HG03097 (cell line): ENCODE results near the gene DBH.

Experiments
- ATAC-seq: cut with Tn5 transposase; IDR thresholded peaks from one replicate; pipeline ENCODE4 v1.9.1; 2021; ENCODE audit not compliant: unreplicated experiment, low FRiP score

The DBH gene

GRCh38 chr9:133693116-133693515 is 57.0 kb downstream of the DBH start:
- no peak for ATAC-seq

DNA sequence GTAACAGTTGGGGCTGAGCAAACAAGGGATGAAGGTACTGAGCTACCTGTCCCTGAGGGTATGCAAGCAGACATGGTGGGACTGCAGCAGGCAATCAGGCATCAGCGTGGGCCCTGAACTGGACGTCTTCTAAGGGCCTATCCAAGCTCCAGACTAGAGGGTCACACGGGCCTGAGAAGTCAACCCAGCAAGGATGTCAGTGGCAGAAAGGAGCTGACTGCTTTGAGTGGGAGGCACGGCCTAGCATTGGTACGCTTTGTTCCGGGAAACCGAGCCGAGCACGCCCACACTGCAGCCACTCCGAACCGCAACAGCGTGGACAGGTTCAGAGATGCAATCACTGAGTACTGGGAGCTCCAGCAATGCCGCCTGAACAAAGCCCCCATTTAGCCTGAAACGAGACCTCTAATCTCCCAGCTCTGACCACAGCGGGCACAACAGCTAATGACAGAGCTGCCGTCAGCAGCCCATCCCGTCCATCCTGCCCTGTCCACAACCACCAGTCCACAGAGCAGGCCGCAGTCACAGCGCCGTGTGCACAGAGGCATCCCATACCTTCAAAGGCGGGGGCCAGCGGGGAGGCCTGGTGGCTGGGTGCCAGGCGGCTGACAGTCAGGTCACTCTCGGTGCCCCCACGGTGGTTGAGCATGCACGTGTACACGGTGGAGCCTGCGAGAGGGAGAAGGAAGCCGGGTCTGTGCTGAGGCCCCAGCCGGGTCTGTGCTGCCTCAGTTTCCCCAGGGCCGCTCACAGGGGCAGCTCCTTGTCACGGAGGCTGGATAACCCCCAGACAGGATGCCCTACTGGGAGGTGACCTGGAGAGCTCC is 57.8 kb downstream of the DBH start:
- ATAC-seq = no peak

GRCh38 chr9:133694686-133695085 is 58.5 kb downstream of the DBH start:
- no peak for ATAC-seq

- ATAC-seq = no peak
These were observed 59.9 kb downstream of the DBH start for GRCh38 chr9:133696071-133696472.

- no peak for ATAC-seq
These were observed 63.4 kb downstream of the DBH start for GRCh38 chr9:133699546-133699945.

- no peak for ATAC-seq
These were observed 64.7 kb downstream of the DBH start for GRCh38 chr9:133700819-133701320.

DNA sequence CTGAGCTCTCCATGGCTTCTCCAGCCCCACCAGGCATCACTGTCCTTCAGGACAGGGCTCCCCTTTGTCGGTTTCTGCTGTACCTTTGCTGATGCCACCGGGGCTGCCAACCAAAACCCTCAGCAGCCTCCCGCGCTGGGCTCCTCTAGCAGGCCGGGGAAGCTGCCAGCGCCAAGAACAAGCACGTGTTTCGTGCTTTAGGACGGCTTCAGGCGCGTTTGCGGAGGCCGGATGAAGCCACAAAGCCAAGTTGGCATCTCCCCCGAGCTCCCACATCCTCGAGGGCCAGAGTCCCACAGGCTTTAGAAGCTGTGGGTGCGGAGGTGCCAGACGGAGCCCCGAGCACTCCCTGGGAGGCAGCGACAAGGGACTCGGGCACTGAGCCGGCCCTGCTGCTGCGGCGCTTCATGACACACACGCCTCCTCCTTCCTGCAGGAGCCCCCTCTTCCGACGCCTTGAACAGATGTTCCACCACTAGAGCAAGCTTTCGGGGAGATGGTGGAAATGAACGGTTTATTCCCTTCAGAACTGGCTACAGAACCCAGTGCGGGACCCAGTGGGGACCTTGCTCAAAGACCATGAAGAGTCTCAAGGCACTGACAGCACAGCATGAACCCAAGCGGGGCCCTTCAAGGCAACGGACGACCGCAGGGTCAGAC is 65.3 kb downstream of the DBH start:
- ATAC-seq = no peak

DNA sequence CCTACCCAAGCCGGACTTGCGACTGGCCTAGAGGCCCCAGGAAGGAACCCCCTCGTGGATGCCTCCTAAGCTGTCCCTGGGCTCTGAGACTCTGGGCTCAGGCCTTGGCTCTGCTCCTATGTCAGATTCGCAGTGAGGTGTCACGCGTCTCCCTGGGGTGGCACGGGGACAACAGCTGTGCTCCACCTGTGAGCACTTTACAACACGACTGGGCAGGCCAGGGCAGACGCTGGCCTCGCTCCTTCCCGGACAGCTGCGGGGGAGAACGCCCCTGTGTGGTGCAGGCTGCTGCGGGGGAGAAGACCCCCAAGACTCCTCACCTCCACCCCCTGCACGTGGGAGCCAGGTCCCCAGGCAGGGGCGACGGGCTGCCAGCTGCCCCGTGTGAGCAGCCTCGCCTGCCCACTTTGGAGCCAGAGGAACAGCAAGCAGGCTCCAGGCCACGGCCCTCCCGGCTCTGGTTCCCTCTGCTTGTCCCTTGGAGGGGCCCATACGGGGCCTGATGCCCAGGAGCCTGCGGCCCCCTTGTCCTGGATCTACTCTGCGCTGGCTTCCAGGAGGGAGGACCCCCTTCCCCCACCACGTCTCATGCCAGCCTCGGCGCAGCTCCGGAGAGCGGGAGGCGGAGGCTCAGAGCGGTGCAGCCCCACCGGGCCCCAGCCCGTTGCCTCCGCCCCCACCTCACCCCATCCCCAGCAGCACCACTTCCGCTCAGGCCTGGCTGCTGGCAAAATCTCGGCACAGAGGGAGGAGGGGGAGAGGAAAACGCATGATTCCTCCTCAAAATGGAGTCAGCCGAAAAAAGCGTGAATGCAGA is 66.0 kb downstream of the DBH start:
- ATAC-seq = no peak

DNA sequence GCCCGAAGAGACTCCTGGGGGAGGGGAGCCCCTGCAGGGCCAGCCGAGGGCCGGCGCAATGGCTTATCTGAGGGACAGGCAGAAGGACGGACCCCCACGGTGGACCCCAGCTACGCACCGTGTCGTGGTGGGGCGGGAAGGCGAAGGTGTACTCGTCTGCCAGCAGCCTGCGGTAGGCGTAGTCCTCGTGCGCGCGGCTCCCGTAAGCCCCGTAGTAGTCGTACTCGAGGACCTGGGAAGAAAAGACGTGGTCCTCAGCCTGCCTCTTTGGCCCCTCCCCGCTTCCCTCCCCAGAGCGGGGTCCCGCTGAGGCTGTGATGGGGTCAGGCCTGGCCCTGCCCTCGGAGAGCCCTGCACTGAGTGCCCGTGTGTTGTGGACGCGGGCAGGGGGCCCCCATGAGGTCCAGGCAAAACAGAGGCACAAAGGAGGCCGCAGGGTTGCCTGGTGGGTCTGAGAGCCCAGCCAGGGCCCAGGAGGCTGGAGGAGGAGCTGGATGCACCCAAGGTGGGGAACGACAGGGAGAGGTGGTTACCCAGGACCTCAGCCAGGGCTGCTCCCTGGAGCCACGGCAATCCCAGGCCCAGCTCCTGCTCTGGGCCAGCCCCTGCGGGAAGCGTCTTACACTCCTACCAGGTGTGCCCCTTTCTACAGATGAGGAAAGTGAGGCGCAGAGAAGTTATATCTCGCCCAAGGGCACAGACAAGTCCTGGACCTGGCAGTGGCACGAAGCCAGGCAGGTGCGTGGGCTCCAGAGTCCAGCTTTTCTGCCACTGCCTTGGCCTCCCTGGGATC is 66.8 kb downstream of the DBH start:
- ATAC-seq = no peak

- no peak for ATAC-seq
These were observed 67.6 kb downstream of the DBH start for GRCh38 chr9:133703591-133704399.

DNA sequence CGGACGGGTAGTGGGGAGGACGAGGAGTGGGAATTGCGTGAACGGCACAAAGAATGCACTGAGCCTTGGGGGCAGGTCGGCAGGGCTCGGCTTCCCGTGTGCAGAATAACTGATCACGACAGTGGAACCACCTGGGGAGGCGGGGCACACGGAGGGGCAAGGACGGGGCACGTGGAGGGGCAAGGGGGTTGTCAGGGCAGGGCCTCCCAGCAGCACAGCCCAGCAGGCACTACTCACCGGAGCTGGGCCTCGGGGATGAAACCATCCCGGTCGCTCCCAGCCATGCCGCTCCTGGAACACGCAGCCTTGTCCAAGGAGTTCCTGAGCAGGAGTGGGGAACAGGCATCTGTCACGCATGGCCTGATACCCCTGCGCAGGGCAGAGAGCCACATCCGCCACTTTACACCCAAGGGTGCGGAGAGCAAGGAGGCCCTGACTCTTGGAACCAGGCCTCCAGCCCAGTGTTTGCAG is 68.6 kb downstream of the DBH start:
- no peak for ATAC-seq

GRCh38 chr9:133705576-133705975 is 69.4 kb downstream of the DBH start:
- no peak for ATAC-seq

GRCh38 chr9:133706307-133707050 is 70.3 kb downstream of the DBH start:
- ATAC-seq = no peak

- no peak for ATAC-seq
These were observed 71.1 kb downstream of the DBH start for GRCh38 chr9:133707065-133707762.

DNA sequence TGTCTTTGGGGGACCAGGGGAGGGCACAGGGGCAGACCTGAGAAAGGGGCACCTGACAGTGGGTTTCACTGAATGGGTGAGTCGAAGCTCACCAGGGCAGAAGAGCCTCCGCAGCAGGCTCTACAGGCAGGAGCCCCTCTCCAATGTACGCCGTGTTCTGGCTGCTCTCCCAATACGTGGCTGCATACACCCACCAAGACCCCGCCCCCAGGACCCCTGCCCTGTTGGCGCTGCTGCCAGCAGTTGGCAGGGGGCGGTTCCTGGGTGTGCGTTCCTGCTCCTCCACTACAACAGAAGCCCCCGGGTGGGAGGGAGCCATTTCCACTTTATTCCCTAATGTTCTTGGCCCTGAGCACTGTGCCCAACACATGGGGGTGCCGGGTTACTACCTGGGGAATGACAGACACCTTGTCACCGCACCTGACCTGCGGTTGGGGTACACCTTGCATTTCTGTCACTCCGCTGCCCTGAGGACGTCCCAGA is 71.6 kb downstream of the DBH start:
- no peak for ATAC-seq

GRCh38 chr9:133708246-133709014 is 72.3 kb downstream of the DBH start:
- ATAC-seq = no peak
